ENCODE results near the gene CNTNAP2. TPM values are rescaled to one million over a fixed set of nuclear protein-coding genes. Genes with fewer than 3 reads are reported as not detected.

Gene CNTNAP2
- total and polyA plus RNA-seq, 4 donors = 0.14 to 2.3 (median 1.1) TPM

DNA sequence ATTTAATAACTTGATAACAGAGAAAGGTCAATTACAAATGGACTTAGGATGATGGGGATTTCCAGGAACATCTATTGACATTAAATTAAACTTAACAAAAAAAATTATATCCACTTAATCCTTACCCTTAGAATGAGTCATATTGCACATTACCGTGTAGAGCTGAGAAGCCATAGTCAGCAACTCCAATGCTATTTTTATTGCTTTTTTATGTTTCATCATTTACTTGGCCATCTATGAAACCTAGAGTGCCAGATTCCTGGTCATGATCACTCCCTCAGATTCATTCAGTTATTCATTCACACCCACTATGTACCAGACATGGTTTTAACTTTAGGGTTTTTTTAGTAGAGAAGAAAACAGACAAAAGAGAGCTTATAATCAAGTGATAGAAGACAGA is 1180.4 kb downstream of the CNTNAP2 start:
- no peak for TF ChIP-seq HNF4A (conservative IDR thresholded peaks at IDR 0.05)
- no peak for TF ChIP-seq JUND (IDR thresholded peaks at IDR 0.05)
- TF ChIP-seq, protein P1, sequence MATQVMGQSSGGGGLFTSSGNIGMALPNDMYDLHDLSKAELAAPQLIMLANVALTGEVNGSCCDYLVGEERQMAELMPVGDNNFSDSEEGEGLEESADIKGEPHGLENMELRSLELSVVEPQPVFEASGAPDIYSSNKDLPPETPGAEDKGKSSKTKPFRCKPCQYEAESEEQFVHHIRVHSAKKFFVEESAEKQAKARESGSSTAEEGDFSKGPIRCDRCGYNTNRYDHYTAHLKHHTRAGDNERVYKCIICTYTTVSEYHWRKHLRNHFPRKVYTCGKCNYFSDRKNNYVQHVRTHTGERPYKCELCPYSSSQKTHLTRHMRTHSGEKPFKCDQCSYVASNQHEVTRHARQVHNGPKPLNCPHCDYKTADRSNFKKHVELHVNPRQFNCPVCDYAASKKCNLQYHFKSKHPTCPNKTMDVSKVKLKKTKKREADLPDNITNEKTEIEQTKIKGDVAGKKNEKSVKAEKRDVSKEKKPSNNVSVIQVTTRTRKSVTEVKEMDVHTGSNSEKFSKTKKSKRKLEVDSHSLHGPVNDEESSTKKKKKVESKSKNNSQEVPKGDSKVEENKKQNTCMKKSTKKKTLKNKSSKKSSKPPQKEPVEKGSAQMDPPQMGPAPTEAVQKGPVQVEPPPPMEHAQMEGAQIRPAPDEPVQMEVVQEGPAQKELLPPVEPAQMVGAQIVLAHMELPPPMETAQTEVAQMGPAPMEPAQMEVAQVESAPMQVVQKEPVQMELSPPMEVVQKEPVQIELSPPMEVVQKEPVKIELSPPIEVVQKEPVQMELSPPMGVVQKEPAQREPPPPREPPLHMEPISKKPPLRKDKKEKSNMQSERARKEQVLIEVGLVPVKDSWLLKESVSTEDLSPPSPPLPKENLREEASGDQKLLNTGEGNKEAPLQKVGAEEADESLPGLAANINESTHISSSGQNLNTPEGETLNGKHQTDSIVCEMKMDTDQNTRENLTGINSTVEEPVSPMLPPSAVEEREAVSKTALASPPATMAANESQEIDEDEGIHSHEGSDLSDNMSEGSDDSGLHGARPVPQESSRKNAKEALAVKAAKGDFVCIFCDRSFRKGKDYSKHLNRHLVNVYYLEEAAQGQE (IDR thresholded peaks at IDR 0.05) = no peak
- no peak for TF ChIP-seq RXRA (IDR thresholded peaks at IDR 0.05)
- TF ChIP-seq HNF4G (IDR thresholded peaks at IDR 0.05) = no peak
- TF ChIP-seq YY1 (IDR thresholded peaks at IDR 0.05) = no peak
- TF ChIP-seq, protein P2, sequence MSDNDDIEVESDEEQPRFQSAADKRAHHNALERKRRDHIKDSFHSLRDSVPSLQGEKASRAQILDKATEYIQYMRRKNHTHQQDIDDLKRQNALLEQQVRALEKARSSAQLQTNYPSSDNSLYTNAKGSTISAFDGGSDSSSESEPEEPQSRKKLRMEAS (IDR thresholded peaks at IDR 0.05) = no peak
- TF ChIP-seq FOXA2 (IDR thresholded peaks at IDR 0.05) = no peak
- TF ChIP-seq FOXA1 (IDR thresholded peaks at IDR 0.05) = no peak
- TF ChIP-seq GABPA (IDR thresholded peaks at IDR 0.05 in 1 of 2, conservative IDR thresholded peaks at IDR 0.05 in 1 of 2) = no peak
- TF ChIP-seq, protein P3, sequence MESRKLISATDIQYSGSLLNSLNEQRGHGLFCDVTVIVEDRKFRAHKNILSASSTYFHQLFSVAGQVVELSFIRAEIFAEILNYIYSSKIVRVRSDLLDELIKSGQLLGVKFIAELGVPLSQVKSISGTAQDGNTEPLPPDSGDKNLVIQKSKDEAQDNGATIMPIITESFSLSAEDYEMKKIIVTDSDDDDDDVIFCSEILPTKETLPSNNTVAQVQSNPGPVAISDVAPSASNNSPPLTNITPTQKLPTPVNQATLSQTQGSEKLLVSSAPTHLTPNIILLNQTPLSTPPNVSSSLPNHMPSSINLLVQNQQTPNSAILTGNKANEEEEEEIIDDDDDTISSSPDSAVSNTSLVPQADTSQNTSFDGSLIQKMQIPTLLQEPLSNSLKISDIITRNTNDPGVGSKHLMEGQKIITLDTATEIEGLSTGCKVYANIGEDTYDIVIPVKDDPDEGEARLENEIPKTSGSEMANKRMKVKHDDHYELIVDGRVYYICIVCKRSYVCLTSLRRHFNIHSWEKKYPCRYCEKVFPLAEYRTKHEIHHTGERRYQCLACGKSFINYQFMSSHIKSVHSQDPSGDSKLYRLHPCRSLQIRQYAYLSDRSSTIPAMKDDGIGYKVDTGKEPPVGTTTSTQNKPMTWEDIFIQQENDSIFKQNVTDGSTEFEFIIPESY (IDR thresholded peaks at IDR 0.05) = no peak
- TF ChIP-seq, protein P4, sequence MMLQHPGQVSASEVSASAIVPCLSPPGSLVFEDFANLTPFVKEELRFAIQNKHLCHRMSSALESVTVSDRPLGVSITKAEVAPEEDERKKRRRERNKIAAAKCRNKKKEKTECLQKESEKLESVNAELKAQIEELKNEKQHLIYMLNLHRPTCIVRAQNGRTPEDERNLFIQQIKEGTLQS (IDR thresholded peaks at IDR 0.05) = no peak
- no peak for TF ChIP-seq SP1 (IDR thresholded peaks at IDR 0.05)
- H3K4me1 ChIP-seq (ENCODE audit: control insufficient read depth in 4 of 4, insufficient read depth in 4 of 4, low read length in 3 of 4) = no peaks in the 10 kb centered on the region
- 66% methylated on average over 1 of the region's 1 CpG for WGBS
- no peak for DNase-seq (ENCODE audit: low spot score)
- no peaks in the 10 kb centered on the region for H3K36me3 ChIP-seq (ENCODE audit: control insufficient read depth in 4 of 4, insufficient read depth in 3 of 4, low read depth in 1 of 4, low read length in 3 of 4)
- no peak overlapping the region for H3K27ac ChIP-seq (ENCODE audit: low read depth in 1 of 2, low read length in 2 of 2)
- H3K27me3 ChIP-seq (ENCODE audit: control insufficient read depth in 4 of 4, insufficient read depth in 4 of 4, low read length in 3 of 4) = no peaks in the 10 kb centered on the region
- no peaks in the 10 kb centered on the region for H3K9me3 ChIP-seq (ENCODE audit: control insufficient read depth in 4 of 4, low read length in 3 of 4)
- no peak overlapping the region for H3K4me3 ChIP-seq (ENCODE audit: low read depth in 1 of 3, low read length in 3 of 3)
- H3K9ac ChIP-seq (ENCODE audit: low read depth in 1 of 2, low read length in 2 of 2) = no peak overlapping the region

DNA sequence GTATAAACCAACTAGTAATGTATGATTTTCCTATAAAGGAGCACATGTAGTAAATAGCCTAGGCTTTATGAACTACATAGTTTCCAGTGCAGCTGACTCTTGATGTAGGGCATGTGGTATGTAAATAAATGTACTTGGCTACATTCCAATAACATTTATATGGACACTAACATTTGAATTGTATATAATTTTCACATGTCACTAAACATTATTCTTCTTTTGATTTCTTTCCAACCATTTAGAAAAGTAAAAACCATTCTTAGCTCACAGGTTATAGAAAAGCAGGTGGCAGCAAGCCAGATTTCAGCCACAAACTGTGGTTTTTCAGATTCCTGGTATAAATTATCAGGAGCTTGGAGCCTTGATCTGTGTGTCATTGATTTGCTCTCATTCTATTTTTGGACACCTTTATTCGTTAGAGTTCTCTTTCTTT is 1182.0 kb downstream of the CNTNAP2 start:
- Histone ChIP-seq H3K4me1 (ENCODE audit: control insufficient read depth in 4 of 4, insufficient read depth in 4 of 4, low read length in 3 of 4) (no peaks in the 10 kb centered on the region), H3K27ac (ENCODE audit: low read depth in 1 of 2, low read length in 2 of 2) (no peak overlapping the region), H3K4me3 (ENCODE audit: low read depth in 1 of 3, low read length in 3 of 3) (no peak overlapping the region), H3K36me3 (ENCODE audit: control insufficient read depth in 4 of 4, insufficient read depth in 3 of 4, low read depth in 1 of 4, low read length in 3 of 4) (no peaks in the 10 kb centered on the region), H3K9me3 (ENCODE audit: control insufficient read depth in 4 of 4, low read length in 3 of 4) (no peaks in the 10 kb centered on the region), H3K27me3 (ENCODE audit: control insufficient read depth in 4 of 4, insufficient read depth in 4 of 4, low read length in 3 of 4) (no peaks in the 10 kb centered on the region), H3K9ac (ENCODE audit: low read depth in 1 of 2, low read length in 2 of 2) (no peak overlapping the region)
- WGBS = 34% methylated on average over 1 of the region's 1 CpG
- no peak for TF ChIP-seq EGR1 (IDR thresholded peaks at IDR 0.05; ENCODE audit: low read depth in 2 of 2)
- TF ChIP-seq, protein P4 (IDR thresholded peaks at IDR 0.05) = no peak
- DNase-seq (ENCODE audit: low spot score) = no peak
